ENCODE data around the gene EFCC1. TPM values are rescaled to one million over a fixed set of nuclear protein-coding genes. Genes with fewer than 3 reads are reported as not detected.

EFCC1 gene
- total and polyA plus RNA-seq, 2 of the 13 experiments (the other 11 are each of a cell fraction or from before 2014, with no cell fraction given), result not detected

DNA sequence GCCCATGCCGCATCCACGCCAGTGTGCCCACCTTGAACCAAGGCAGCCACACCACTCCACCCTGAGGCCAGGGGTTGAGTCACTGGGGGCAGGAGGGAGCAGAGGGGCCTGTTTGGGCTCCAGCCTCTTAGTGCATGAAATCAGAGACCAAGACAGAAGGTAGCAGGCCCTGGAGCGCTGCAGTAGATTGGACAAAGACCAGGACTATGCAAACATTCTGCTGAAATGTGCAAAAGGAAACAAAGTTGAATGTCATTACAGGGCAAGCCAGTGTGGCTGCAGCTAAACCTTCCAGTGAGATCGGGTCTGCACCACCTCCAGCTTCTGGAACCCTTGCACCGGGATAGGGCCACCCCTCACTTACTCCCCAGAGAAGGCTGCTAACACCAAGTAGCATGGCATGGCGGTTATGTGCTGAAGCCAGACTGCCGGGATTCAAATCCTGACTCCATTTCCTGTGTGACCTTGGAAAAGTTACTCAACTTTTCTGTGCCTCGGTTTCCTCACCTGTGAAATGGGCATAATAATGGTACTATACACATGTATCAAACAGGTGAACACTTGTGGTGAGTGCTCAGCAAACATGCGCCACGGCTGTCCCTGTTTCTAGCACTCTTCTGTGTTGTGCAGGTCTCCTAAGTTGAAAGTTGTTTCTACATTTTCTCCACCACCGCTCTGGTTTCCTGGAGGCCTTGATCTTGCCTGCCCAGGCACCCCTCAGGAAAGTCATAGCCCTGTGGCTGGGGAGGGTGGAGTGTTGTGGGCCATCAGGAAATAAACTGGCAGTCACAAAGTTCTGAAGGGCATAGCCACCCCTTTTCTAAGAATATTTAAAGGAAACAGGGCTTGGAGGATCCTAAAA is 34.5 kb downstream of the EFCC1 start:
- DNase-seq (ENCODE audit: low spot score) (peak; percentile 31), ATAC-seq (peak; percentile 65), FAIRE-seq (no peak)
- no peaks in the 10 kb centered on the region for H3K36me3 ChIP-seq (replicated peaks in 1 of 2; ENCODE audit: control insufficient read depth in 1 of 2, insufficient read depth in 2 of 2, low read length in 2 of 2)
- H3K9me3 ChIP-seq (ENCODE audit: low read length), result no peaks in the 10 kb centered on the region
- peaks cover 2 to 30% of the 10 kb centered on the region in 2 experiments; a peak in 3 of 5 replicates for H3K27me3 ChIP-seq (ENCODE audit: control insufficient read depth in 1 of 2, insufficient read depth in 2 of 2, low read length in 2 of 2)
- 23% methylated on average over 10 of the region's 11 CpGs for WGBS (ENCODE audit: low lambda C conversion rate)
- CTCF ChIA-PET (ENCODE audit: low intra/inter-chr PET ratio, low total read pairs), result no interaction called here
- no peaks in the 10 kb centered on the region for H4K20me1 ChIP-seq (ENCODE audit: insufficient read depth, low read length)
- in situ Hi-C loops (cut with HindIII; ENCODE audit: extremely low pct_ligation_motif_present, low pct_unique_long_range_greater_than_20kb), result no loop called here
- no peaks in the 10 kb centered on the region for H3K79me2 ChIP-seq (ENCODE audit: insufficient read depth, low read length)
- BruUV-seq (replicated peaks), result no TSS peak
- no peak overlapping the region for H3K27ac ChIP-seq (ENCODE audit: extremely low read length, insufficient read depth, low read length)
- no peak overlapping the region for H2AFZ ChIP-seq (ENCODE audit: low read length)
- H3K4me2 ChIP-seq (ENCODE audit: low read depth, low read length), result peak overlapping the region; percentile 56
- peak overlapping the region in 1 of 3 experiments; percentile 11; a peak in 1 of 6 replicates for H3K4me3 ChIP-seq (replicated peaks in 1 of 3; ENCODE audit: insufficient read depth in 1 of 3, low read depth in 2 of 3, low read length in 3 of 3)
- H3K9ac ChIP-seq (ENCODE audit: insufficient read depth, low read depth, low read length), result no peak overlapping the region
- POLR2A ChIA-PET, result no interaction called here
- peaks cover 20% of the 10 kb centered on the region for H3K4me1 ChIP-seq (ENCODE audit: insufficient read depth, low read length)
- intact Hi-C loops (cut with micrococcal nuclease; ENCODE audit: unreplicated experiment), result no loop called here
- 0 out of 2 replicates have a peak, but pooled peaks have one; percentile 2 for TF ChIP-seq MAFF (IDR thresholded peaks at IDR 0.05; ENCODE audit: low read depth, low read length)
- no peak for TF ChIP-seq MED13 (CRISPR knock-in tag; IDR thresholded peaks at IDR 0.05)
- peak; percentile 94 for TF ChIP-seq ZMYM3 (CRISPR knock-in tag; IDR thresholded peaks at IDR 0.05)
- peak; percentile 77; the same call in 1 of the 2 replicates for TF ChIP-seq CHD4 (IDR thresholded peaks at IDR 0.05; ENCODE audit: borderline replicate concordance, low read length)
- no peak for TF ChIP-seq TCF7L2 (IDR thresholded peaks at IDR 0.05; ENCODE audit: low read depth, low read length)
- TF ChIP-seq SP5 (CRISPR knock-in tag; IDR thresholded peaks at IDR 0.05; ENCODE audit: borderline replicate concordance, low read depth), result no peak
- TF ChIP-seq SRF (IDR thresholded peaks at IDR 0.05; ENCODE audit: low read depth, low read length), result no peak
- TF ChIP-seq, protein P1, sequence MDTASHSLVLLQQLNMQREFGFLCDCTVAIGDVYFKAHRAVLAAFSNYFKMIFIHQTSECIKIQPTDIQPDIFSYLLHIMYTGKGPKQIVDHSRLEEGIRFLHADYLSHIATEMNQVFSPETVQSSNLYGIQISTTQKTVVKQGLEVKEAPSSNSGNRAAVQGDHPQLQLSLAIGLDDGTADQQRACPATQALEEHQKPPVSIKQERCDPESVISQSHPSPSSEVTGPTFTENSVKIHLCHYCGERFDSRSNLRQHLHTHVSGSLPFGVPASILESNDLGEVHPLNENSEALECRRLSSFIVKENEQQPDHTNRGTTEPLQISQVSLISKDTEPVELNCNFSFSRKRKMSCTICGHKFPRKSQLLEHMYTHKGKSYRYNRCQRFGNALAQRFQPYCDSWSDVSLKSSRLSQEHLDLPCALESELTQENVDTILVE (CRISPR knock-in tag; IDR thresholded peaks at IDR 0.05), result no peak
- TF ChIP-seq, protein P2, sequence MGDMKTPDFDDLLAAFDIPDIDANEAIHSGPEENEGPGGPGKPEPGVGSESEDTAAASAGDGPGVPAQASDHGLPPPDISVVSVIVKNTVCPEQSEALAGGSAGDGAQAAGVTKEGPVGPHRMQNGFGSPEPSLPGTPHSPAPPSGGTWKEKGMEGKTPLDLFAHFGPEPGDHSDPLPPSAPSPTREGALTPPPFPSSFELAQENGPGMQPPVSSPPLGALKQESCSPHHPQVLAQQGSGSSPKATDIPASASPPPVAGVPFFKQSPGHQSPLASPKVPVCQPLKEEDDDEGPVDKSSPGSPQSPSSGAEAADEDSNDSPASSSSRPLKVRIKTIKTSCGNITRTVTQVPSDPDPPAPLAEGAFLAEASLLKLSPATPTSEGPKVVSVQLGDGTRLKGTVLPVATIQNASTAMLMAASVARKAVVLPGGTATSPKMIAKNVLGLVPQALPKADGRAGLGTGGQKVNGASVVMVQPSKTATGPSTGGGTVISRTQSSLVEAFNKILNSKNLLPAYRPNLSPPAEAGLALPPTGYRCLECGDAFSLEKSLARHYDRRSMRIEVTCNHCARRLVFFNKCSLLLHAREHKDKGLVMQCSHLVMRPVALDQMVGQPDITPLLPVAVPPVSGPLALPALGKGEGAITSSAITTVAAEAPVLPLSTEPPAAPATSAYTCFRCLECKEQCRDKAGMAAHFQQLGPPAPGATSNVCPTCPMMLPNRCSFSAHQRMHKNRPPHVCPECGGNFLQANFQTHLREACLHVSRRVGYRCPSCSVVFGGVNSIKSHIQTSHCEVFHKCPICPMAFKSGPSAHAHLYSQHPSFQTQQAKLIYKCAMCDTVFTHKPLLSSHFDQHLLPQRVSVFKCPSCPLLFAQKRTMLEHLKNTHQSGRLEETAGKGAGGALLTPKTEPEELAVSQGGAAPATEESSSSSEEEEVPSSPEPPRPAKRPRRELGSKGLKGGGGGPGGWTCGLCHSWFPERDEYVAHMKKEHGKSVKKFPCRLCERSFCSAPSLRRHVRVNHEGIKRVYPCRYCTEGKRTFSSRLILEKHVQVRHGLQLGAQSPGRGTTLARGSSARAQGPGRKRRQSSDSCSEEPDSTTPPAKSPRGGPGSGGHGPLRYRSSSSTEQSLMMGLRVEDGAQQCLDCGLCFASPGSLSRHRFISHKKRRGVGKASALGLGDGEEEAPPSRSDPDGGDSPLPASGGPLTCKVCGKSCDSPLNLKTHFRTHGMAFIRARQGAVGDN (CRISPR knock-in tag; IDR thresholded peaks at IDR 0.05), result peak; percentile 22; the same call in 1 of the 2 replicates
- TF ChIP-seq ZNF777 (CRISPR knock-in tag; IDR thresholded peaks at IDR 0.05), result 0 out of 2 replicates have a peak, but pooled peaks have one; percentile 23
- TF ChIP-seq ZFY (CRISPR knock-in tag; IDR thresholded peaks at IDR 0.05), result 0 out of 2 replicates have a peak, but pooled peaks have one; percentile 15
- no peak for TF ChIP-seq ZFP41 (CRISPR knock-in tag; IDR thresholded peaks at IDR 0.05; ENCODE audit: borderline replicate concordance)
- no peak for TF ChIP-seq ZNF547 (CRISPR knock-in tag; IDR thresholded peaks at IDR 0.05)
- TF ChIP-seq ZNF121 (CRISPR knock-in tag; IDR thresholded peaks at IDR 0.05), result peak; percentile 67
- TF ChIP-seq ZNF292 (CRISPR knock-in tag; IDR thresholded peaks at IDR 0.05; ENCODE audit: borderline replicate concordance, low read depth), result peak; percentile 53; the same call in 1 of the 2 replicates
- no peak for TF ChIP-seq MTF1 (CRISPR knock-in tag; IDR thresholded peaks at IDR 0.05)
- TF ChIP-seq KLF9 (CRISPR knock-in tag; IDR thresholded peaks at IDR 0.05; ENCODE audit: low read depth), result no peak
- no peak for TF ChIP-seq ZSCAN29 (CRISPR knock-in tag; conservative IDR thresholded peaks at IDR 0.05)
- 0 out of 2 replicates have a peak, but pooled peaks have one; percentile 20 for TF ChIP-seq IRF2 (CRISPR knock-in tag; IDR thresholded peaks at IDR 0.05)

Data from HepG2 (cell line).